ENCODE data around the gene FOXP1.

- TF ChIP-seq CTCF (IDR thresholded peaks at IDR 0.05; ENCODE audit: low read depth, low read length) (no peak), EZH2phosphoT487 (IDR thresholded peaks at IDR 0.05; ENCODE audit: low read depth) (no peak)
Observed at GRCh38 chr3:71104976-71105375, 478.6 kb downstream of the FOXP1 start.

Data from OCI-LY3 (cell line).